AG04450 (cell line): Measurements from ENCODE around the gene PDLIM5. TPM values are rescaled to one million over a fixed set of nuclear protein-coding genes. Genes with fewer than 3 reads are reported as not detected.
"Not testable (repeated sequence)": the region's sequence is repeated elsewhere in the genome, so short reads cannot be mapped to it uniquely, and the experiment has no call there.

ENCODE experiments used
- CTCF ChIA-PET: fragments of 300-600, 350-600 bp; formaldehyde crosslinking; extraction: SDS; loops from one replicate; lab custom pipeline; 2022; ENCODE audit warnings: antibody characterized with exemption, inconsistent platforms; lab: Charles Lee
- POLR2A ChIA-PET: fragments of 350-600 bp; formaldehyde crosslinking; extraction: SDS; loops from one replicate; lab custom pipeline; 2021; ENCODE audit warnings: antibody characterized with exemption, inconsistent platforms; lab: Yijun Ruan, JAX
- DNase-seq: peaks from one replicate; pipeline ENCODE4 v3.0.0-alpha.2; 2011; ENCODE audit warnings: low read depth, low spot score
- H3K27ac ChIP-seq: one replicate; pipeline ENCODE4 v1.5.1; 2012; ENCODE audit warnings: low read depth, low read length, control low read depth
- H3K27me3 ChIP-seq: one replicate; pipeline ENCODE4 v1.6.0; 2012; ENCODE audit warnings: low read length; ENCODE audit not compliant: control insufficient read depth, insufficient read depth
- H3K4me3 ChIP-seq: 2 replicates; pipeline ENCODE4 v1.5.1; 2011; ENCODE audit warnings: mild to moderate bottlenecking, low read depth, low read length, control low read depth
- H3K9me3 ChIP-seq: 2 replicates; pipeline ENCODE4 v1.5.1; 2012; ENCODE audit warnings: low read length; ENCODE audit not compliant: control insufficient read depth, insufficient read depth
- CTCF ChIP-seq: IDR thresholded peaks from 2 replicates; pipeline ENCODE4 v1.5.1; 2011; ENCODE audit warnings: low read depth, low read length, control low read depth, inconsistent platforms
- polyA plus RNA-seq: library from polyadenylated mRNA; depleted of rRNA; stranded (reverse); fragments of >200 nt; gene quantifications from 2 replicates; pipeline ENCODE4 v1.2.3, GENCODE V29; 2011

The PDLIM5 gene
- polyA plus RNA-seq, 1 experiment = 81.5 TPM

DNA sequence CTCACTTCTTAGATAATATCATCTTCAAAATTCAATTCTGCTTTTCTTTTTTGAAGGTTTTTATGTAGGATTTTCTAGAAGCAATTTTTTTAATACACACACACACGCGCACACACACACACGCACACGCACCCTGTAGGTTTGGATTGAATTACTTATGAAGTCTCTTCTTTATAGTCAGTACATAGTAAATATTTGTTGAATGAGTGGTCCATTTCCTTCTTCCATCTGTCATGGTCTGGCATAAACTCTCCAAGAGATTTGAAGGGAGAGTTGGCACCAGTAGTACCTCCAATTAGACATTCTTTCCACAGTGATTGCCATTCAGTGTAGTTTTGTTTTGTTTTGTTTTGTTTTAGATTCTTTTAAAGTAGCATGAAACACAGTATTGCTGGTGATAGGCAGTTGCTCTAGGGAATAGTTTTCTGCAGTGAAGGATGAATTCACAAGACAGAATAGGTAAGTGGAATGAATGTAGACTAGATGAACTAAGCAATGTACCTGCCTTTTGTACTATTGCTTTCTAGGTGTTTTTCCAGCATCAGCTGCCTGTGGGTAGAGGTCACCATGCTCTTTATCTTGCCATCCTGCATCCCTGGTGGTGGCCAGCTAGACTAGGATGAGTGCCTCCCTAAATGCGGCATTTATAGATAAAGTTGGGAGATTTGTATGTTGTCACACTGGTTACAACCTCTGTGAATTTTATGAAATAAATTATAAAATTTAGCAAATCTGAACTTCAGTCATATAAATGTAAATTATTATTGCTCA, 20.5 kb downstream of the PDLIM5 start:
- no peak for TF ChIP-seq CTCF
- POLR2A ChIA-PET = no interaction called here

DNA sequence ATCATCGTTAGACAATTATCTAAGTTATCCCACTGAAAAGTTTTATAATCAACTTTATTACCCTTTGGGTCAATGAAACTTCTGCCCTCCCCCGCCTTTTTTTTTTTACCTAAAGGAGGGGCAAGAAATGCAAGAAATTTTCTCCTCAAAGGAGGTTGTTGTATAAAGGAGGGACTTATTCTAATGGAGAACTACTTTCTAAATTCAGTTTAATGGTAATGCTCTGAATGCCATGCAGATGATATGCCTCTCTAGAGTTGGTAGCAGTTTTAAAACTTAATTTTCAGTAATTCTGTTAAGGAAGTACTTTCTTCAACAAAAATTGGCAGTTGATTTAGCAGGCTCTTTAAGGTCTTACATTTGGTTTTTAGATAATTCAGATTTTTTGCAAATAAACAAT, 23.3 kb downstream of the PDLIM5 start:
- POLR2A ChIA-PET = no interaction called here
- Histone ChIP-seq H3K4me3 (no peak overlapping the region), H3K27ac (no peak overlapping the region), H3K27me3 (no peaks in the 10 kb centered on the region), H3K9me3 (peaks cover 2% of the 10 kb centered on the region; the same call in 1 of the 2 replicates)
- no peak for DNase-seq
- CTCF ChIA-PET = no interaction called here
- no peak for TF ChIP-seq CTCF

More for the DNA sequence above, 20.5 kb downstream of the PDLIM5 start:
- no peak for DNase-seq
- CTCF ChIA-PET = no interaction called here
- no peak overlapping the region for H3K4me3 ChIP-seq
- H3K27ac ChIP-seq = no peak overlapping the region
- no peaks in the 10 kb centered on the region for H3K27me3 ChIP-seq
- H3K9me3 ChIP-seq = peaks cover 2% of the 10 kb centered on the region; the same call in 1 of the 2 replicates

- H3K9me3 ChIP-seq = peaks cover 1% of the 10 kb centered on the region; the same call in 1 of the 2 replicates
- ChIA-PET CTCF (no interaction called here), POLR2A (no interaction called here)
- no peak overlapping the region for H3K27ac ChIP-seq
- no peak for DNase-seq
- no peak overlapping the region for H3K4me3 ChIP-seq
- no peak for TF ChIP-seq CTCF
- no peaks in the 10 kb centered on the region for H3K27me3 ChIP-seq
These were observed 24.1 kb downstream of the PDLIM5 start for GRCh38 chr4:94475794-94476193.

DNA sequence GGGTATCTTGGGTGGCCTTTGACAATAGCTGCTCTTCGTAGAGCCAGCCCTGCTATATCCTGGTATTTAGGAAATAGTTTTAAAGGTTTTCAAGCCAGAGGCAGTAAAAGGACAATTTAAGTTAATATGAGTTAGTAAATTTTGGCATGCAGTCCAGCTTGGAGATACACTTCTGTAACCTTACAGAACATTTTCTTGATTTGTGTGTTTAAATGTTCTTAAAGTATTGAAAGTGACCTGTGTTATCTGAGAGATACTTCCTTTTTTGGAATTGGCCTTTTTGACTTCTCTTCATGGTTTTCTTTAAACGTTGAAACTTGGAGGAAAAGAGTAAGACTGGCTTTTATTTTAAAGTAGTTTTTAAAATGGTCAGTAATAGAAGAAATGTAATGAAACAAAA, 25.5 kb downstream of the PDLIM5 start:
- no peak for DNase-seq
- no peak overlapping the region for H3K4me3 ChIP-seq
- no peaks in the 10 kb centered on the region for H3K27me3 ChIP-seq
- no peak for TF ChIP-seq CTCF
- H3K27ac ChIP-seq = no peak overlapping the region
- ChIA-PET POLR2A (no interaction called here), CTCF (no interaction called here)
- no peaks in the 10 kb centered on the region for H3K9me3 ChIP-seq

DNA sequence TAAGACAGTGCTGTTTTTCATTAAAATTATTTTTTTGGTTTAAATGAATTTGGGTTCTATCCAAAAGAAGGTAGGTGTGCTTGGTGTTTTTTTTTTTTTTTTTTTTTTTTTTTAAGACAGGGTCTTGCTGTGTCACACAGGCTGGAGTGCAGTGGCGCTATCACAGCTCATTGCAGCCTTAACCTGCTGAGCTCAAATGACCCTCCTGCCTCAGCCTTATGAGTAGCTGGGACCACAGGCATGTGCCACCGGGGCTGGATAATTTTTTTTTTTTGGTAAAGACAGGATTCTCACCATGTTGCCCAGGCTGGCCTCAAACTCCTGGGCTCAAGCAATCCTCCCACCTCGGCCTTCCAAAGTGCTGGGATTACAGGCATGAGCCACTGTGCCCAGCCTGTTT, 27.1 kb downstream of the PDLIM5 start:
- H3K9me3 ChIP-seq, H3K27me3 ChIP-seq, CTCF ChIA-PET, DNase-seq, POLR2A ChIA-PET, H3K4me3 ChIP-seq, H3K27ac ChIP-seq: not testable (repeated sequence)
